HUES48 (cell line): ENCODE results near the gene UPK1A.

Experiments
- H3K27ac ChIP-seq: one replicate; pipeline ENCODE4 v1.7.0; 2013; ENCODE audit warnings: low read depth, low read length, inconsistent platforms
- H3K27me3 ChIP-seq: 2 replicates; pipeline ENCODE4 v1.6.1; 2013; ENCODE audit warnings: mild to moderate bottlenecking, low read length; ENCODE audit not compliant: control insufficient read depth, insufficient read depth
- H3K36me3 ChIP-seq: 2 replicates; pipeline ENCODE4 v1.6.1; 2013; ENCODE audit warnings: low read length; ENCODE audit not compliant: control insufficient read depth, insufficient read depth
- H3K4me1 ChIP-seq: 2 replicates; pipeline ENCODE4 v1.6.1; 2013; ENCODE audit warnings: mild to moderate bottlenecking, low read length; ENCODE audit not compliant: control insufficient read depth, insufficient read depth
- H3K4me3 ChIP-seq: 2 replicates; pipeline ENCODE4 v1.5.1; 2013; ENCODE audit warnings: mild to moderate bottlenecking, low read depth, low read length
- H3K9ac ChIP-seq: 2 replicates; pipeline ENCODE4 v1.6.1; 2013; ENCODE audit warnings: mild to moderate bottlenecking, low read depth, low read length, moderate library complexity
- H3K9me3 ChIP-seq: 2 replicates; pipeline ENCODE4 v1.6.1; 2013; ENCODE audit warnings: low read length; ENCODE audit not compliant: control insufficient read depth, insufficient read depth

UPK1A gene

DNA sequence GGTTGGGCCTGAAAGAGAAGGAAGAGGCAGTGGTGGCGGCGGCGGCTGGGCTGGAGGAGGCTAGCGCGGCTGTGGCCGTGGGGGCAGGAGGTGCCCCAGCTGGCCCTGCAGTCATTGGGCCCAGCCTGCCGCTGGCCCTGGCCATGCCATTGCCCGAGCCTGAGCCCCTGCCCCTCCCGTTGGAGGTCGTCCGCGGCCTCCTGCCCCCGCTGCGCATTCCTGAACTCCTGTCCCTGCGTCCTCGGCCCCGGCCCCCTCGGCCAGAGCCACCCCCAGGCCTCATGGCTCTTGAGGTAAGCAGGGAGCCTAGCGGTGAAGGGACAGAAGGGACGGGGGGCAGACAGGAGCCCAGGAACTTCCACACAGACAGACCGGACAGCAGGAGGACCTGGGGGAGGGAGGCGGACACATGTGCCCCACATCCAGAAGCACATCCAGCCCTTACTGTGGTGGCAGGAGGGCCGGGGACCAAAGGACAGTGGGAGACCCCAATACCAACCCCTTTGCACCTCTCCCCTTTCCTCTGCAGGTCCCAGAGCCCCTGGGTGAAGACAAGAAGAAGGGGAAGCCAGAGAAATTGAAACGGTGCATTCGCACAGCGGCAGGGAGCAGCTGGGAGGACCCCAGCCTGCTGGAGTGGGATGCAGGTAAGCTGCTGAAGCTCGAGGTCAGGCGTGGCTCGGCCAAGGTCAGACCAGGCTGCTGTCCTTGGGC, 32.4 kb upstream of the UPK1A start:
- Histone ChIP-seq H3K27ac (no peak overlapping the region), H3K9me3 (no peaks in the 10 kb centered on the region), H3K27me3 (no peaks in the 10 kb centered on the region), H3K4me1 (peaks cover 1% of the 10 kb centered on the region; the same call in 1 of the 2 replicates), H3K36me3 (peaks cover 70% of the 10 kb centered on the region), H3K4me3 (no peak overlapping the region), H3K9ac (no peak overlapping the region)

DNA sequence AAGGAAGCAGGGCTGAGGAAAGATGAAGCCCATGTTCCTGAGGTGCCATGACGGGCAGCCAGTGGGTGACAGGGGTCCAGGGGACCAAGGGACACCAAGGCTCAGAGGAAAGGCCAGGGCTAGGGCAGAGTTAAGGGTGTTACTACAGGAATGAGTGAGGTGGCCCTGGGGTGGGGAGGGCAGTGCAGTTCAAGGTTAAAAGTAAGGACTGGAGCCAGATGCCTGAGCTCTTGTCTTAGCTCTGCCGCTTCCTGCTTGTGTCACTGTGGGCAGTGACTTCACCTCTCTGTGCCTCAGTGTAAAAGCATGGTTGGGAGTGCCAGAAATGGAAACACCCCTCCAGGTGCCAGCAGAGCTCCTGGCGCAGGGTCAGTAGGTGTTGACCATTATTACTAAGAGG, 29.7 kb upstream of the UPK1A start:
- Histone ChIP-seq H3K36me3 (peaks cover 58% of the 10 kb centered on the region), H3K9me3 (no peaks in the 10 kb centered on the region)

GRCh38 chr19:35637165-35637564, 29.2 kb upstream of the UPK1A start:
- Histone ChIP-seq H3K4me3 (no peak overlapping the region), H3K9me3 (no peaks in the 10 kb centered on the region), H3K36me3 (peaks cover 53% of the 10 kb centered on the region), H3K27me3 (no peaks in the 10 kb centered on the region; the same call in 1 of the 2 replicates), H3K27ac (no peak overlapping the region), H3K4me1 (peaks cover 12% of the 10 kb centered on the region), H3K9ac (no peak overlapping the region)

More for the DNA sequence above, 29.7 kb upstream of the UPK1A start:
- no peaks in the 10 kb centered on the region for H3K27me3 ChIP-seq
- peaks cover 12% of the 10 kb centered on the region for H3K4me1 ChIP-seq
- H3K27ac ChIP-seq: no peak overlapping the region
- H3K9ac ChIP-seq: no peak overlapping the region
- H3K4me3 ChIP-seq: no peak overlapping the region

- Histone ChIP-seq H3K9me3 (no peaks in the 10 kb centered on the region), H3K4me3 (0 out of 2 replicates have a peak overlapping the region, but pooled peaks have one; percentile 14), H3K27ac (peak overlapping the region; percentile 11), H3K4me1 (peaks cover 12% of the 10 kb centered on the region), H3K36me3 (peaks cover 32% of the 10 kb centered on the region), H3K9ac (no peak overlapping the region), H3K27me3 (no peaks in the 10 kb centered on the region; the same call in 1 of the 2 replicates)
Observed at GRCh38 chr19:35639321-35639639, 27.0 kb upstream of the UPK1A start.

DNA sequence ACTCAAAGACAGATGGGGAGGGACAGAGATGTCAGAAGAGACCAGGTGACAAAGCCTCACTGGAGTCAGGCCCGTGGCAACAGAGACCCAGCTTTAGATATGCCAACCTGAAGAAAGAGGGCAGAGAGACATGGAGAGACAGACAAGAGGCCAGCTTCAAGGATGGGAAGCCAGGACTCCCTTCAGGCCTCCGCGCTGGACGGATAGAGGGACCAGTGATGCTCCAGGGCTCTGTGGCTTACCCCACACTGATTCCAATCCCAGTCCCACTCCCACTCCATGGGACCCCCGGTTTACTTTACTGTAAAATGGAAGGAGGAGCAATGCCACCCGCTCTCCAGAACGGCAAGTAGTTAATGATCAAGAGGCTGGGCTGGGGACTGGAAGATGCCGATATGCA, 26.5 kb upstream of the UPK1A start:
- H3K36me3 ChIP-seq: peaks cover 27% of the 10 kb centered on the region
- peaks cover 12% of the 10 kb centered on the region for H3K4me1 ChIP-seq
- H3K27me3 ChIP-seq: no peaks in the 10 kb centered on the region; the same call in 1 of the 2 replicates
- H3K27ac ChIP-seq: no peak overlapping the region
- H3K9ac ChIP-seq: no peak overlapping the region
- H3K9me3 ChIP-seq: no peaks in the 10 kb centered on the region
- no peak overlapping the region for H3K4me3 ChIP-seq

- H3K27ac ChIP-seq: peak within 1 kb of the TSS; percentile 20
Observed at GRCh38 chr19:35641515-35642151, 24.7 kb upstream of the UPK1A start, which contains the start of gene ETV2. Gene ETV2 (plus strand): TSS chr19:35641745. CDS start chr19:35642461, 716 bp downstream.

DNA sequence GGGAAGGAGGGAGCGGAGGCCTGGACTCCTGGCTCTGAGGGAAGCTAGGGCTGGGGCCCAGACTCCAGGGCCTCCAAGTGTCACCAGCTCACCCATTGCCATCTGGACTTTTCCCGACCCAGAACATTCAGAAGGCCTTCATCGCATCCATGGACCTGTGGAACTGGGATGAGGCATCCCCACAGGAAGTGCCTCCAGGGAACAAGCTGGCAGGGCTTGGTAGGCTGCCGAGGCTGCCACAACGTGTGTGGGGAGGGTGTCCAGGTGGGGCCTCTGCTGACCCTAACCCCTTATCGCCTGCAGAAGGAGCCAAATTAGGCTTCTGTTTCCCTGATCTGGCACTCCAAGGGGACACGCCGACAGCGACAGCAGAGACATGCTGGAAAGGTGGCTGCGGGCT, 24.0 kb upstream of the UPK1A start:
- no peak overlapping the region for H3K27ac ChIP-seq
- peaks cover 19% of the 10 kb centered on the region for H3K4me1 ChIP-seq
- H3K27me3 ChIP-seq: peaks cover 6% of the 10 kb centered on the region
- peaks cover 10% of the 10 kb centered on the region for H3K36me3 ChIP-seq
- H3K9me3 ChIP-seq: no peaks in the 10 kb centered on the region
- no peak overlapping the region for H3K9ac ChIP-seq
- H3K4me3 ChIP-seq: no peak overlapping the region

More at GRCh38 chr19:35641515-35642151, 24.7 kb upstream of the UPK1A start, which contains the start of gene ETV2:
- Histone ChIP-seq H3K4me3 (peak within 1 kb of the TSS; percentile 10; the same call in 1 of the 2 replicates), H3K4me1 (peaks cover 19% of the 10 kb centered on the region), H3K27me3 (peaks cover 6% of the 10 kb centered on the region), H3K9ac (no peak within 1 kb of the TSS), H3K36me3 (peaks cover 17% of the 10 kb centered on the region), H3K9me3 (no peaks in the 10 kb centered on the region)

- peak overlapping the region; percentile 72 for H3K4me3 ChIP-seq
- H3K9ac ChIP-seq: peak overlapping the region; percentile 41; the same call in 1 of the 2 replicates
- peaks cover 6% of the 10 kb centered on the region for H3K27me3 ChIP-seq
- no peaks in the 10 kb centered on the region for H3K9me3 ChIP-seq
- H3K27ac ChIP-seq: peak overlapping the region; percentile 79
- H3K36me3 ChIP-seq: peaks cover 5% of the 10 kb centered on the region
- H3K4me1 ChIP-seq: peaks cover 19% of the 10 kb centered on the region
Observed at GRCh38 chr19:35642798-35643254, 23.5 kb upstream of the UPK1A start.

- Histone ChIP-seq H3K9me3 (no peaks in the 10 kb centered on the region), H3K4me3 (peak overlapping the region; percentile 72), H3K9ac (peak overlapping the region; percentile 41; the same call in 1 of the 2 replicates), H3K36me3 (no peaks in the 10 kb centered on the region), H3K27ac (peak overlapping the region; percentile 79), H3K4me1 (peaks cover 19% of the 10 kb centered on the region), H3K27me3 (peaks cover 6% of the 10 kb centered on the region)
Observed at GRCh38 chr19:35643255-35644205, 22.8 kb upstream of the UPK1A start.

- H3K36me3 ChIP-seq: no peaks in the 10 kb centered on the region
- peak overlapping the region; percentile 72 for H3K4me3 ChIP-seq
- peak overlapping the region; percentile 68 for H3K27ac ChIP-seq
- H3K4me1 ChIP-seq: peaks cover 13% of the 10 kb centered on the region
- no peak overlapping the region for H3K9ac ChIP-seq
- H3K9me3 ChIP-seq: no peaks in the 10 kb centered on the region
- H3K27me3 ChIP-seq: peaks cover 6% of the 10 kb centered on the region
Observed at GRCh38 chr19:35644206-35644986, 21.9 kb upstream of the UPK1A start.
